Measurements from ENCODE around the gene PGA4.

Gene PGA4

GRCh38 chr11:61279934-61280659 is 58.0 kb downstream of the PGA4 start:
- no peak for TF ChIP-seq ZNF274 (IDR thresholded peaks at IDR 0.05; ENCODE audit: low read depth, low read length)

GRCh38 chr11:61280883-61281580 is 58.9 kb downstream of the PGA4 start:
- TF ChIP-seq ZNF274 (IDR thresholded peaks at IDR 0.05; ENCODE audit: low read depth, low read length): no peak
- no peak overlapping the region for H3K4me3 ChIP-seq (ENCODE audit: low read length)

More at GRCh38 chr11:61279934-61280659, 58.0 kb downstream of the PGA4 start:
- no peak overlapping the region for H3K4me3 ChIP-seq (ENCODE audit: low read length)

All from GM08714 (cell line).